Measurements from ENCODE around the gene HPS3.
"Not testable (repeated sequence)": the region's sequence is repeated elsewhere in the genome, so short reads cannot be mapped to it uniquely, and the experiment has no call there.

Gene HPS3

DNA sequence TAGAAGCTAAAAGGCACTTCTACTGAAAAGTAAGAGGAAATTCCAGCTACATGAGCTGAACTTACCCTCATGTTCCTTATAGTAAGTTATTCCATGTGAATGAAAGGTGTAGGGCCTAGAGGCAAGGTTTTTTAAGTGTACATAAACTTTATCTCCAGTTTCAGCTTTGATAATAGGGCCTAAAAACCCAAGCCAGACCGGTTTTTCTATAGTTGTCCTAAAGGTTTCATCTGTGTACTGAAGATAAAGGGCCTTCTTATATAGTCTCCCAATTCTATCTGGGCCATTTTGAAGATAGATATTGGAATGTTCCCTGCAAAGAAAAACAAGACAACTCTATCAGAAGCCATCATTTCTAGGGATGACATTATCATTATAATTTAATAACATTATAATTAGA lies 82.9 kb downstream of the HPS3 start:
- H3K4me3 ChIP-seq (replicated peaks in 1 of 2; ENCODE audit: low read depth in 2 of 2, low read length in 2 of 2): no peak overlapping the region
- no peak for DNase-seq (ENCODE audit: low read depth in 2 of 2)
- TF ChIP-seq, protein P1, sequence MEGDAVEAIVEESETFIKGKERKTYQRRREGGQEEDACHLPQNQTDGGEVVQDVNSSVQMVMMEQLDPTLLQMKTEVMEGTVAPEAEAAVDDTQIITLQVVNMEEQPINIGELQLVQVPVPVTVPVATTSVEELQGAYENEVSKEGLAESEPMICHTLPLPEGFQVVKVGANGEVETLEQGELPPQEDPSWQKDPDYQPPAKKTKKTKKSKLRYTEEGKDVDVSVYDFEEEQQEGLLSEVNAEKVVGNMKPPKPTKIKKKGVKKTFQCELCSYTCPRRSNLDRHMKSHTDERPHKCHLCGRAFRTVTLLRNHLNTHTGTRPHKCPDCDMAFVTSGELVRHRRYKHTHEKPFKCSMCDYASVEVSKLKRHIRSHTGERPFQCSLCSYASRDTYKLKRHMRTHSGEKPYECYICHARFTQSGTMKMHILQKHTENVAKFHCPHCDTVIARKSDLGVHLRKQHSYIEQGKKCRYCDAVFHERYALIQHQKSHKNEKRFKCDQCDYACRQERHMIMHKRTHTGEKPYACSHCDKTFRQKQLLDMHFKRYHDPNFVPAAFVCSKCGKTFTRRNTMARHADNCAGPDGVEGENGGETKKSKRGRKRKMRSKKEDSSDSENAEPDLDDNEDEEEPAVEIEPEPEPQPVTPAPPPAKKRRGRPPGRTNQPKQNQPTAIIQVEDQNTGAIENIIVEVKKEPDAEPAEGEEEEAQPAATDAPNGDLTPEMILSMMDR (IDR thresholded peaks at IDR 0.05; ENCODE audit: low read depth, low read length): no peak

DNA sequence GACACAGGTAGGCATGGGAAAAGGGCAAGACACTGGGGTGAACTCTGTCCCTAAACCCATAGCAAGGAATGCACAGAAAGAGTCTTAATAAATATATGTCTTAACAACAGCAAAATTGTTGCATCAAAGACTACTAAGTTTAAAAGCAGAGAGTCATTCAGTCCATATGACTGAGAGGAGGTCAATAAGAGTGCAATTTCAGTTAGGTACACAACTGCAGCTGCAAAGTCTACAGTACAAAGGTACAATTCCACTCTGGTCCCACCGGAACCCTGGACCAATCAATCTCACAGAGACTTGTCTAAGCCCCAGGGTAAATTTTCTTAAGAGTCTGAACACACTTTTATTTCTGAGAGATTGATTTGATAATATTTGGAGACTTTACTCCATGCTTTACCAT lies 85.3 kb downstream of the HPS3 start:
- TF ChIP-seq, protein P1 (IDR thresholded peaks at IDR 0.05; ENCODE audit: low read depth, low read length): no peak
- no peak overlapping the region for H3K4me3 ChIP-seq (replicated peaks in 1 of 2; ENCODE audit: low read depth in 2 of 2, low read length in 2 of 2)
- no peak for DNase-seq (ENCODE audit: low read depth in 2 of 2)

DNA sequence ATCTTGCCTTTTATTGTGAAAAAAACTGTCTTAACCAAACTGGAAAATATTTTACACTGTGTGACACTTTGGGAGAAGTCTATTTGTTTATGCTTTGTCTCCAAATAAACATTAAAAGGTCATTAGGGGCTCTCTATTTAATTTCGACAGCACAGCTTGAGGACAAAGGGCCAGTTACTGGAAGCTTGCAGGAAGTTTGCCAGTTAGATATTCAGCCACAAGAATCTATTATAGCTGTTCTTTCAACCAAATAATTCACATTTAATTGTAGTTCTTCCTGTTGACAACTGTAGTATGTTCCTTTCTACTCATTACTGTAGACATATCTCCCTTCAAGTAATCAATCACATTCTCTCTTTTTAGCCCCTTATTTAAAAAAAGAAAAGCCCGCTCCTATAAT lies 86.1 kb downstream of the HPS3 start:
- peak in 1 of 2 donors; percentile 61 for DNase-seq (ENCODE audit: low read depth in 2 of 2)
- TF ChIP-seq, protein P1 (IDR thresholded peaks at IDR 0.05; ENCODE audit: low read depth, low read length): no peak
- no peak overlapping the region for H3K4me3 ChIP-seq (replicated peaks in 1 of 2; ENCODE audit: low read depth in 2 of 2, low read length in 2 of 2)

DNA sequence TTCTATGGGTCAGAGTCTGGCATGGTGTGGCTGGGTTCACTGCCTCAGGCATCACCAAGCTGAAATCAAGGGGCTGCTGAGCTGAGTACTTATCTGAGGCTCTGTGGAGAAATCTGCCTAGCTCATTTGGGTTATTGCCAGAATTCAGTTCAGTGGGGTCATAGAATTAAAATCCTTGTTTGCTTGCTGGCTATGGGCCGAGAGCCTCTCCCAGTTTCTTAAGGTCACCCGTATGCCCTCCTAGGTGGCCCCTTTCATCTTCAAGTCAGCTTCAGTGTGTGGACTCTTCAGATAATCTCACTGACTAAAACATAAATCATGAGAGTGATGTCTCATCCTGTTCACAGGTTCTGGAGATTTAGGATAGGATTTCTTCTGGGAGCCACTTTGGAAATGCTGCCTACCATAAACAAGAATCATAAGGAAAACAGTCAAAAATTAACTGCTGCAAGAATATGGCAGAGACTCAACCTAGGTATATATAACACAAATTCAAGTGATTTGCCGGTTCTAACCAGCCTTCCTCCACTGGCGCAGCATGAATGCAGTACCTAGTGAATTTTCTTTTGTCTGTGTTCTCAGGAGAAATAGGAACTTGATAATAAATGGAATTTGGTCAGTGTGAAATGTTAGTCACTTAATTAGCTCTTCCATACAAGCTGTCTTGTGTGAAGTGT lies 86.9 kb downstream of the HPS3 start:
- TF ChIP-seq, protein P1 (IDR thresholded peaks at IDR 0.05; ENCODE audit: low read depth, low read length): no peak
- peak in 1 of 2 donors; percentile 54 for DNase-seq (ENCODE audit: low read depth in 2 of 2)
- H3K4me3 ChIP-seq (replicated peaks in 1 of 2; ENCODE audit: low read depth in 2 of 2, low read length in 2 of 2): no peak overlapping the region

DNA sequence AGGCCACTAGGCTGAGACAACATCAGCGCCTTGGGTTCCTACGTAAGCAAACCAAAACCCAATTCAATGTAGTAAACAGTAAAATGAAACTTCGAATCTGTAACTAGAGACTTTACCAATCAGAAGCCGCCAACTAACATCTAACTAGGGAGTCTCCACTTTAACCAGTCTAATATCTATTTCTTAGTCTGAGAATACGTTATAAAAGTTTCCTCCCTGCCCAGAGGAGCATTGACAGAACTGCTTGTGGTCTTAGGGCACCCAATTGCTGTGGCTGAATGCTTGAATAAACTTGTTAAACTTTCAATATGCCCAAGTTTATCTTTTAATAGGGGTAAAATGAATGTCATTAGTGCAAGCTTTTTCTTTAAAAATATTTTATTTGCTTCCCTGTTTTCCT lies 87.9 kb downstream of the HPS3 start:
- TF ChIP-seq, protein P1 (IDR thresholded peaks at IDR 0.05; ENCODE audit: low read depth, low read length): no peak
- no peak for DNase-seq (ENCODE audit: low read depth in 2 of 2)
- no peak overlapping the region for H3K4me3 ChIP-seq (replicated peaks in 1 of 2; ENCODE audit: low read depth in 2 of 2, low read length in 2 of 2)

DNA sequence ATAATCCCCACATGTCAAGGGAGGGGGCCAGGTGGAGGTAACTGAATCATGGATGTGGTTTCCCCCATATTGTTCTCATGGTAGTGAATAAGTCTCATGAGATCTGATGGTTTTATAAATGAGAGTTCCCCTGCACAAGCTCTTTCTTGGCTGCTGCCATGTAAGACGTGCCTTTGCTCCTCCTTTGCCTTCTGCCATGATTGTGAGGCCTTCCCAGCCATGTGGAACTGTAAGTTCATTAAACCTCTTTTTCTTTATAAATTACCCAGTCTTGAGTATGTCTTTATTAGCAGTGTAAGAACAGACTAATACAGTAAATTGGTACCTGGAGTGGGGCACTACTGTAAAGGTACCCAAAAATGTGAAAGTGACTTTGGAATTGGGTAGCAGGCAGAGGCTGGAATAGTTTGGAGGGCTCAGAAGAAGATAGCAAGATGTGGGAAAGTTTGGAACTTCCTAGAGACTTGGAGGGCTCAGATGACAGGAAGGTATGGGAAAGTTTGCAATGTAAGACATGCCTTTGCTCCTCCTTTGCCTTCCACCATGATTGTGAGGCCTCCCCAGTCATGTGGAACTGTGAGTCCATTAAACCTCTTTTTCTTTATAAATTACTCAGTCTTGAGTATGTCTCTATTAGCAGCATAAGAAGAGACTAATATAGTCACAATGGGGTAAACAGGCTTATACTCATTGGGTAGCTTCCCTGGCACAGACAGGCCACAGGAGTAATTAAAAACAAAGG lies 90.1 kb downstream of the HPS3 start:
- DNase-seq (ENCODE audit: low read depth in 2 of 2); H3K4me3 ChIP-seq (replicated peaks in 1 of 2; ENCODE audit: low read depth in 2 of 2, low read length in 2 of 2): not testable (repeated sequence)

DNA sequence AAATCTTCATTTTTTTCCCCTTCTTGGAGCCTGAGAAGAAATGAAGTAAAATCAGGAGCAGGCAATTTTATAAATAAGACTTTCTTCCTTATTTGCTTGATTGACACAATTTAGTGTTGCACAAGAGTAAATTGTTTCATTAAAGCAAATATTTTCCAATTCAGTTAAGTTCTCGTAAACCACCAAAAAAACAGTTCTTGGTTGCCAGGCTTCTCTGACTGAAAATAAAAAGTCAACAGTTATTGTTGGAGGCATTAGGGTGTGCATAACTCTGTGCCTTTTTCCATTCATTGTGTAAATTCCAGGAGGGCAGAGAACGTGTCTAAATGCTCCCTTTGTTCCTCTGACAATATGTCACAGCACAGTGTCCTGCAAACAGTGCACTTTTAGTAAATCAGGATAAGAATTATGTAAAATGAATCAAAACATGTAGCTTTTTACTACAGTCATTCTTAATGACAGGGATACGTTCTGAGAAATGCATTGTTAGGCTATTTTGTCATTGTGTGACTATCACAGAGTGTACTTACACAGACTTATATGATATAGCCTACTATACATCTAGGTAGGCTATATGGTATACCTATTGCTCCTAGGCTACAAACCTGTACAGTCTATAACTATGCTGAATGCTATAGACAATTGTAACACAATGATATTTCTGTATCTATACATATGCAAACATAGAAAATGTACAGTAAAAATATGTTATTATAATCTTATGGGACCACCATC lies 92.5 kb downstream of the HPS3 start, which contains the start of gene CP:
TSS of gene CP (minus strand) at position 47 of the 735 bp plus-strand sequence. CDS start at position 10, 37 bp downstream.
- no peak within 1 kb of the TSS for H3K4me3 ChIP-seq (replicated peaks in 1 of 2; ENCODE audit: low read depth in 2 of 2, low read length in 2 of 2)
- TF ChIP-seq, protein P1 (IDR thresholded peaks at IDR 0.05; ENCODE audit: low read depth, low read length): no peak

More for the DNA sequence above, 92.5 kb downstream of the HPS3 start, which contains the start of gene CP:
- peak in 1 of 2 donors; percentile 12 for DNase-seq (ENCODE audit: low read depth in 2 of 2)
